Measurements from ENCODE around the gene THSD4. TPM values are rescaled to one million over a fixed set of nuclear protein-coding genes. Genes with fewer than 3 reads are reported as not detected.
"Not testable (repeated sequence)": the region's sequence is repeated elsewhere in the genome, so short reads cannot be mapped to it uniquely, and the experiment has no call there.

Gene THSD4
- total RNA-seq, 2 donors from 2014 or later, result not detected

DNA sequence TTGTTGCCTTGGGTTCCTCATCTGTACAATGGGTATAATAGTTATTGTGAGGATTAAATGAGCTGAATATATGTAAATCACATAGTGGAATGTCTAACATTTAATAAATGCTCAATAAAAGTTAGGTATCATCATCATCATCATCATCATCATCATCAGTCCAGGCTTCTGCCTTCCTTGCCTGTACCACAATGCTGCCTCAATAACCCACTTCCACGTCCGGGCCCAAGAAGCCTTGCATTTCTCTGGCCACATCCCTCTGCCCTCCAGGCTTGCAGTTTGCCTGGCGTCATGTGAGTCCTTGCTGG lies 137.4 kb downstream of the THSD4 start:
- DNase-seq (ENCODE audit: low spot score) (no peak), ATAC-seq (no peak)
- Mint-ChIP-seq H3K9me3 (no peaks in the 10 kb centered on the region), H3K4me1 (ENCODE audit: low read depth in 2 of 2) (no peaks in the 10 kb centered on the region), H3K36me3 (no peaks in the 10 kb centered on the region), H3K4me3 (no peak overlapping the region), H3K27me3 (peaks cover 9 to 20% of the 10 kb centered on the region in 2 donors), H3K27ac (no peak overlapping the region)

GRCh38 chr15:71254491-71254890 lies 139.2 kb downstream of the THSD4 start:
- Mint-ChIP-seq H3K36me3 (no peaks in the 10 kb centered on the region), H3K4me3 (no peak overlapping the region), H3K27me3 (peaks cover 5 to 23% of the 10 kb centered on the region in 2 donors), H3K9me3 (no peaks in the 10 kb centered on the region), H3K4me1 (ENCODE audit: low read depth in 2 of 2) (no peaks in the 10 kb centered on the region), H3K27ac (no peak overlapping the region)
- DNase-seq (ENCODE audit: low spot score) (no peak), ATAC-seq (no peak)

DNA sequence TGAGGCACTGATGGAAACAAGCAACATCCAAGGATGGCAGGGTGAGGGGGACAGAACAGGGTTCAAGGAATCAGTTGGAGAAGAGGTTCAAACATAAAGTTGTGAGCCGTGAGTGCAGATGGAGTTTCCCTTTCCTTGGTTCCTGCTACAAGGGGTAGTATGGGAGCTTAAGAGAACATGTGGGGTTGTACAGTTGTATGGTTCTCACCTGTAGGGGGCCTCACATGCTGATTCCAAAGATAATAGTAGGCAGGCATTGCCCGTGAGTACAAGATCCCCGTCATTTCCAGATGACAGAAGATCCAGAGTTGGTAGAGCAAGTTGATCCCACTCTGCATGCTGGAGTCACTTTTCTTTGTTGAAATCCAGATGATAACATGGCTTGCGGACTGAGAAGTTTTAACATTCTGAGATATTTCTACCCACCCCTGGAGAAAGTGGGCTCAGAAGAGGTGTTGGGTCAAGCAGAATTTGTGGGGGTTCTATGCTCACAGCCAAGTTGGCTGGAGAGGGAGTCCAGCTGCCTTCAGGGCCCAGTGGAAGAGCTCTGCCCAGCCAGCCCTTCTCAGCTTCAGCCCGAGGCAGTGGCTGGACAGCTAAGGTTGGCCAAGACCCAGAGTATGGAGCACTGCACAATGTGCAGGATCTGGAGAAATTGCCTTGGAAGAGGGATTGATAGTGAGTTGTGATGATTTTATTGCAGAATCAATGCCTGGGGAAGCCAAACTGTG lies 141.8 kb downstream of the THSD4 start:
- ATAC-seq (no peak), DNase-seq (ENCODE audit: low spot score) (no peak)
- Mint-ChIP-seq H3K9me3 (no peaks in the 10 kb centered on the region), H3K36me3 (no peaks in the 10 kb centered on the region), H3K4me3 (no peak overlapping the region), H3K27ac (no peak overlapping the region), H3K27me3 (peaks cover 5 to 16% of the 10 kb centered on the region in 2 donors), H3K4me1 (ENCODE audit: low read depth in 2 of 2) (no peaks in the 10 kb centered on the region)

- H3K27me3 Mint-ChIP-seq, result peaks cover 11 to 22% of the 10 kb centered on the region in 2 donors
- H3K36me3 Mint-ChIP-seq, result no peaks in the 10 kb centered on the region
- H3K4me3 Mint-ChIP-seq, result no peak overlapping the region
- H3K27ac Mint-ChIP-seq, result no peak overlapping the region
- H3K9me3 Mint-ChIP-seq, result peaks cover 3% of the 10 kb centered on the region
- no peaks in the 10 kb centered on the region for H3K4me1 Mint-ChIP-seq (ENCODE audit: low read depth in 2 of 2)
- ATAC-seq (no peak), DNase-seq (ENCODE audit: low spot score) (no peak)
Measured at GRCh38 chr15:71259866-71260265, 144.6 kb downstream of the THSD4 start.

- no peak for DNase-seq (ENCODE audit: low spot score)
- H3K4me1 Mint-ChIP-seq (ENCODE audit: low read depth in 2 of 2), result no peaks in the 10 kb centered on the region
- H3K27ac Mint-ChIP-seq, result no peak overlapping the region
- H3K27me3 Mint-ChIP-seq, result peaks cover 10 to 26% of the 10 kb centered on the region in 2 donors
- ATAC-seq, result no peak
- H3K4me3 Mint-ChIP-seq, result no peak overlapping the region
- H3K36me3 Mint-ChIP-seq, result no peaks in the 10 kb centered on the region
- peaks cover 3% of the 10 kb centered on the region for H3K9me3 Mint-ChIP-seq
Measured at GRCh38 chr15:71261418-71261817, 146.1 kb downstream of the THSD4 start.

DNA sequence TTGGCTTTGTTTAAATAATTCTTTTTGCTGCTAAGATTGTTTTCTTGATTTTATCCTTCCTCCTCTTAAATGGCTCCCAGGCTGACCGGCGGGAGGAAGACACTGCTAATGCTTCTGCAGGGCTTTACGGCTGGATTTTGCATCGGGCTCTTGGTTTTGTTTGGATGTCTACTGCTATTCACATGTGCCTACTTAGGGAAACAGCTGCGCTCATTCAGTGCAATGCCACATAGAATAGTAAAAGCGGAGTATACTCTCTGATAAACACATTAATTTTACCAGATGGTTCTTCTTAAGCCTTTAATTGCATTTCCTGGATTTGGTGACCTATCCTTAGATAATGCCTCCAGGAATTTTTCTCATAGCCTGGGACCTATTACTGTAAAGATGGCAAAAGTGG lies 146.6 kb downstream of the THSD4 start:
- no peaks in the 10 kb centered on the region for H3K4me1 Mint-ChIP-seq (ENCODE audit: low read depth in 2 of 2)
- H3K27me3 Mint-ChIP-seq, result peaks cover 14 to 26% of the 10 kb centered on the region in 2 donors
- no peak overlapping the region for H3K4me3 Mint-ChIP-seq
- ATAC-seq (no peak), DNase-seq (ENCODE audit: low spot score) (no peak)
- H3K36me3 Mint-ChIP-seq, result no peaks in the 10 kb centered on the region
- H3K9me3 Mint-ChIP-seq, result peaks cover 3% of the 10 kb centered on the region
- no peak overlapping the region for H3K27ac Mint-ChIP-seq

GRCh38 chr15:71262599-71262998 lies 147.3 kb downstream of the THSD4 start:
- DNase-seq (ENCODE audit: low spot score) (no peak), ATAC-seq (no peak)
- no peak overlapping the region for H3K27ac Mint-ChIP-seq
- no peaks in the 10 kb centered on the region for H3K4me1 Mint-ChIP-seq (ENCODE audit: low read depth in 2 of 2)
- H3K4me3 Mint-ChIP-seq, result no peak overlapping the region
- H3K36me3 Mint-ChIP-seq, result no peaks in the 10 kb centered on the region
- peaks cover 15 to 26% of the 10 kb centered on the region in 2 donors for H3K27me3 Mint-ChIP-seq
- peaks cover 3% of the 10 kb centered on the region for H3K9me3 Mint-ChIP-seq

GRCh38 chr15:71265606-71266005 lies 150.3 kb downstream of the THSD4 start:
- DNase-seq (ENCODE audit: low spot score); H3K4me1 Mint-ChIP-seq (ENCODE audit: low read depth in 2 of 2); H3K9me3 Mint-ChIP-seq; H3K27ac Mint-ChIP-seq; H3K36me3 Mint-ChIP-seq; ATAC-seq; H3K4me3 Mint-ChIP-seq: not testable (repeated sequence)
- H3K27me3 Mint-ChIP-seq, result peaks cover 20 to 33% of the 10 kb centered on the region in 2 donors

DNA sequence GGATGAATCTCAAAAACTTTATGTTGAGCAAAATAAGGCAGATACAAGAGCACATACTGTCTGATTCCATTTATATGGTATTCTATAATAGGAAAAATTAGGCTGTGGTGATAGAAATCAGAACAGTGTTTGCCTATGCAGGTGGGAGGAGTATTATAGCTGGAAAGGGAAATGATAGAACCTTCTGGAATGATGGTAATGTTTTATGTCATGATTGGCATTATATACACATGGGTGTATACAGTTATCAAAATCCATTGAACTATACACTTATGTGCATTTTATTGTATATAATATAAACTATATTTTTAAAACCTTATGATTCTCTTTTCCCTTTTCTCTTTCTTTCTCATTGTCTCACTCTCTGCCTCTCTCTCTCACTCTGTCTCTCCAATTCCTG lies 156.1 kb downstream of the THSD4 start:
- Mint-ChIP-seq H3K36me3 (peaks cover 5% of the 10 kb centered on the region), H3K9me3 (no peaks in the 10 kb centered on the region), H3K4me3 (no peak overlapping the region), H3K4me1 (ENCODE audit: low read depth in 2 of 2) (no peaks in the 10 kb centered on the region), H3K27ac (no peak overlapping the region), H3K27me3 (peaks cover 15 to 23% of the 10 kb centered on the region in 2 donors)
- DNase-seq (ENCODE audit: low spot score) (no peak), ATAC-seq (no peak)

GRCh38 chr15:71272932-71273331 lies 157.7 kb downstream of the THSD4 start:
- no peak for DNase-seq (ENCODE audit: low spot score)
- no peak for ATAC-seq
- H3K27me3 Mint-ChIP-seq, result peaks cover 7 to 8% of the 10 kb centered on the region in 2 donors
- no peak overlapping the region for H3K27ac Mint-ChIP-seq
- H3K9me3 Mint-ChIP-seq, result no peaks in the 10 kb centered on the region
- no peak overlapping the region for H3K4me3 Mint-ChIP-seq
- H3K36me3 Mint-ChIP-seq, result peaks cover 5% of the 10 kb centered on the region
- no peaks in the 10 kb centered on the region for H3K4me1 Mint-ChIP-seq (ENCODE audit: low read depth in 2 of 2)

GRCh38 chr15:71273731-71274447 lies 158.6 kb downstream of the THSD4 start:
- Mint-ChIP-seq H3K9me3 (no peaks in the 10 kb centered on the region), H3K36me3 (no peaks in the 10 kb centered on the region), H3K4me1 (ENCODE audit: low read depth in 2 of 2) (no peaks in the 10 kb centered on the region), H3K27ac (no peak overlapping the region), H3K27me3 (peaks cover 0 to 5% of the 10 kb centered on the region in 2 donors), H3K4me3 (no peak overlapping the region)
- ATAC-seq (no peak), DNase-seq (ENCODE audit: low spot score) (no peak)

- no peak overlapping the region for H3K4me3 Mint-ChIP-seq
- H3K27me3 Mint-ChIP-seq, result peaks cover 0 to 6% of the 10 kb centered on the region in 2 donors
- no peaks in the 10 kb centered on the region for H3K4me1 Mint-ChIP-seq (ENCODE audit: low read depth in 2 of 2)
- H3K9me3 Mint-ChIP-seq, result no peaks in the 10 kb centered on the region
- no peaks in the 10 kb centered on the region for H3K36me3 Mint-ChIP-seq
- ATAC-seq, result no peak
- no peak for DNase-seq (ENCODE audit: low spot score)
- H3K27ac Mint-ChIP-seq, result no peak overlapping the region
Measured at GRCh38 chr15:71274448-71274798, 159.2 kb downstream of the THSD4 start.

DNA sequence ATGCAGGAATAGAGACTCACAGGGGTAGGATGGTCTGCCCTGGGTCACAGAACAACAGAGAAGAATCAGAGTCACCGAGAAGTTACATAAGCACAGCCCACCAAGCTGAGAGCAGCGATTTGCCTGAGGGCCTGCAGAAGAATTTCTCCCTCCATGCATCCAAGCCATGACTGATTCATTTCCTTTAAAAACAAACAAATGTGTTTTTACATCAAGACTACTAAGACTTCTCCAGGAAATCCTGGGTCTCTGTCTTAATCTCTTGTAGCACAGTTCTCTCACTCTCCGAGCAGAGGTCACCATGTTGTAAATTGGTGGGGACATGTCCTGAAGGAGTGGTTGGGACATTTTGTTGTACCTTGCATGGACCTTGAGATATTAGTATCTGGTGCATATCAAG lies 159.8 kb downstream of the THSD4 start:
- Mint-ChIP-seq H3K4me3 (no peak overlapping the region), H3K27me3 (peaks cover 0 to 10% of the 10 kb centered on the region in 2 donors), H3K4me1 (ENCODE audit: low read depth in 2 of 2) (no peaks in the 10 kb centered on the region), H3K36me3 (no peaks in the 10 kb centered on the region), H3K9me3 (no peaks in the 10 kb centered on the region), H3K27ac (no peak overlapping the region)
- DNase-seq (ENCODE audit: low spot score) (no peak), ATAC-seq (no peak)

GRCh38 chr15:71275566-71276335 lies 160.5 kb downstream of the THSD4 start:
- H3K4me3 Mint-ChIP-seq, result no peak overlapping the region
- ATAC-seq (no peak), DNase-seq (ENCODE audit: low spot score) (no peak)
- H3K27me3 Mint-ChIP-seq, result peaks cover 5 to 13% of the 10 kb centered on the region in 2 donors
- H3K4me1 Mint-ChIP-seq (ENCODE audit: low read depth in 2 of 2), result no peaks in the 10 kb centered on the region
- no peak overlapping the region for H3K27ac Mint-ChIP-seq
- H3K36me3 Mint-ChIP-seq, result no peaks in the 10 kb centered on the region
- H3K9me3 Mint-ChIP-seq, result no peaks in the 10 kb centered on the region

Data from natural killer cell treated with Interleukin-12 subunit alpha and Interleukin-12 subunit beta and Interleukin-15 and Interleukin-18, amount 100 ng/mL, for 72 hours (primary cell).